ENCODE data around the gene NPB.

NPB gene

DNA sequence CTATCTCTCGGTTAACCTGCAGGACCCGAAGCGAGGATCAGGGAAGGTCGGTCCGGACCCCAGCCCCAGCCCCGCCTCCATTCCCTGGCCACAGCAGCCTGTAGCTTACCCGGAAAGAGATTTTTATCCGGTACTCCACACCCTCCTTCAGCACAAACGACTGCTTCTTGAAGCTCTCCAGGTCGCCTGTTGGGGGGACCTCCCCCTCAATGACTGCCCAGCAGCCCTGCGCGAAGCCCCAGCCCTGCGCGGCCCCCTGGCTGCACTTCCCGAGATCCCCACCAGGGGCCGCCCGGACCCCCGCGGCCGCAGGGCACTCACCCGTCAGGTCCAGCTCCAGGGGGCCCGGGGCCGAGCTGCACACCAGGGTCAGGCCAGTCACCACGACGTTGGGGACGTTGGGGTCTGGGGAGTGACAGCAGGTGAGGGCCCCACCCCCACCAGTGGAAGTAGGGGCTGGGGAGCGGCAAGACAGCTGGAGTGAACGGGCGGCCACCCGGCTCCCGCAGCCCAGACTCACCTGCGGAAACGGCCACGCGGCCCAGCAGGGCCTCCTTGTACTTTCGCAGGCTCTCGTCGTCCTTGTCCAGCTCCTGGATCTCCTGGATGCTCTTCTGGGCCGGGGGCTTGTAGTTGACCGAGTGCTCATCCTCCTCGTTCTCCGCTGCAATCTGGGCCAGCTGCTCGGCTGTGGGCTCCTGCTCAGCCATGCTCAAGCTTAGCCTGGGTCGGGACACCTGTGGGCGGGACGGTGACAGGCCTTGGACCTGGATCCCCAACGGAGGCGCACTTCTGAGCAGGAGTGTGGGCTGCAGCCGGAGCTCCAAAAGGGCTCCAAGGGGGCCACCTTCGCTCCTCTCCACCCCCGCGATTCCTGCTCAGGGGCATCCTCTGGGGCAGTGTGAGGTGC, 32.6 kb upstream of the NPB start:
- peak in 2 of 4 experiments; percentile 24 to 28 for DNase-seq

DNA sequence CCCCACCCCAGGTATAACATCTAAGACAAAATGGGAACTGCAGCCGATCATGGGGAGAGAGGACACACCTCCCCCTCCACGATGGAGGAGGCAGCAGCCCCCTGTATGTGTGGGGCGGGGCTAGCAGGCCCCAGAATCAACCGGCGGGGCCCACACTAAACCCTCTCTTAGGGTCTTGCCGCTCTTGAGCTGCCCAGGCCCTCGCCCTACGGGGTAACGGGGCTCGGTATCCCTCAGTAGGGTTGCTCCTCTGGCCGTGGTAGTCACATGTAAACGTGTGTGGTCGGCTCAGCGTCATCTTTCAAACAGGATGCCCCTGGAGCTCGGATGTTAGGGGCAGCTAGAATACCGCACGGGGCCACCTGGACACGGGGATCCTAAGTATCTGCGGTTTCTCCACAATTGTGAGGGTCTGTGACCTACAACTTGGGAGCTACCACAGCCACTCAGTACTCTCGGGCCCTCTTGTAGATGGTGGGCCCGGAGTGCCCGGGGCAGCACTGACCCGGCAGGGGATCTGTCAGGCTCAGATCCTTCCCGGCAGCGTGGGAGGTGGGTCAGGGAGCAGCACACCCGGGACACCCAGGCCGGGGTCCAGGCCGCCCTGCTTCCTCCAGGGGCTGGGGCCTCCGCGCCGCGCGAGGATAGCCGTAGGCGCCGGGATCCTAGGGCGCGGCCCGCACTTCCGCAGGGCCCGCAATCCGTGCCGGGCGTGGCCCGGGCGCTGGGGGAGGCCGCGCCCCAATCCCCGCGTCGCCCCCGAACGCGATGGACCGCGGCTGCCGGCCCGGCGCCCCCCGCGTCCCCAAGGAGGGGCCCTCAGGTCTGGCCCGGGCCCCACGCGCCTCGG, 31.7 kb upstream of the NPB start:
- DNase-seq, result peak in 1 of 4 experiments; percentile 29

- DNase-seq, result no peak
Measured at GRCh38 chr17:81870981-81871386, 31.1 kb upstream of the NPB start, which contains the start of gene ARHGDIA. ARHGDIA (minus strand) TSS chr17:81871337; CDS start chr17:81869930, 1,407 bp downstream.

GRCh38 chr17:81871387-81872230, 30.4 kb upstream of the NPB start:
- DNase-seq, result peak; percentile 88 to 95 (median 92)

GRCh38 chr17:81877569-81877968, 24.5 kb upstream of the NPB start:
- DNase-seq, result no peak

DNA sequence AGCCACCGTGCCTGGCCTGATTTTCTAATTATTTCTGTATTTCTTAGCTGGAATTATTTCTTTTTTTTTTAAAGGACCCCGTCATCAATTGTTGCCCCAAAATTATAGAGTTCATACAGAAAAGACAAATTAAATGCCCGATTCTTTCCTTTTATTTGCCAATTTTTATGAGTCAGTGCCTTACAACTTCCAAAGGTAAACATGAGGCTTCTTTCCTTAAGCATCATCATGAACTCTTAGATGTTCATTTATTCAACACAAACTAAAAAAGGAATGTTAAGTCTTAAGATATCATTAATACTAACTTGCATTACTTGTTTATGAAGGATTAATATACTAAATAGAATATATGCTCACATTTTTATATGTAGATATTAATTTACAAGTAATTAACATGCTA, 23.7 kb upstream of the NPB start:
- no peak for DNase-seq

DNA sequence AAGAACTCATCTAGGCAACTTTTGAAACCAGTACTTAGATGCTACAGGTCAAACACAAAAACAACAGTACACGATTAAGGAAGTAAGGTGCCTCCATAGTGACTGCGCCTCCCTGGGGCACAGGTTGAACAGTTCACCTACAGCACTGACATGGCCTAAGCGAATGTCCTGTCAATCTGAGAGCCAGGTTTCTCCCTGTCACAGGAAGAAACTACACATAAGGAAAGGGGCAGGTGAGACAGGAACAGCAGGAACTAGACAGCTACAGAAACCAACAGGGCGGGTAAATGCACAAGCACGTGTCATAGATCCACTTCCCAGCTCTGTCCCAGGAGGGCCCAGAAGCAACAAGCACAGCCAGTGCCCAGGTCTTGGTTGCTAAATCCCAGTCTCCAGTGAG, 22.9 kb upstream of the NPB start:
- no peak for DNase-seq

DNA sequence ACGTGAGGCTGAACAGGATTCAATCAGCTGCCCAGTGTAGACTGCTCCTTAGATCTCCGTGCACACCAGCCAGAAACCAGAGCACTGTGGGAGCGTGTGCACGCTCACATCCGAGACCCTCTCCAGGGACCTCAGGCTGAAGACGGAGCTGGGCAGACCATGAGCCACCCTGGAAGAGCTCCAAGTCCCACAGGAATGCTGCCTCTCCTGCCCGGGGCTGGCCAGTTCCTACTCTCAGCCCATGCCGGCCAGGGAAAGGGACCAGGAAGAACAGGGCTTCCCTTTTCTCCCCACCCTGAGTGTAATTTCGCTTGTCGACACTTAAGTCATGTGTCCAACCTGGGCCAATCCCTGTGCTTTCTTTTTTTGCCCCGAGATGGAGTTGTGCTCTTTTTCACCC, 17.5 kb upstream of the NPB start:
- no peak for DNase-seq

GRCh38 chr17:81884968-81885367, 17.1 kb upstream of the NPB start:
- no peak for DNase-seq

DNA sequence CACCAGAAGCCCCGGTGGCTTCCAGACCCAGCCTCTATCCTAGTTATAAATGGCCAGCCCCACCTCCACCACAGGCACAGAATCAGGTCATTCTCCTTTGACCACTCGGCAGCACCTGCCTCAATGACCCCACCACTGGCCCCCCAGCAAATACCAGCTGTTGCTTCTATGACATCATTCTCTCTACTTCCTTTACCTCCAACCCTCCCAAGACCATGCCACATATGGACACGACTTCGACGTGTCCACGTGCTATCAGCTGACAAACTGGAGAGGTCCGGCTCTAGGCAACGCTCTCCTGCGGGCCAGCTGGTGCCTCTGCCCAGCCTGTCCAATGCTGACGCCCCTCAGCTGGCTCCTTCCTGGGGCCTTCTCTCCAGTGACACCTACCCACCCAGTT, 16.6 kb upstream of the NPB start:
- DNase-seq, result no peak

GRCh38 chr17:81885869-81886548, 16.0 kb upstream of the NPB start:
- DNase-seq, result no peak

- DNase-seq, result no peak
Measured at GRCh38 chr17:81888105-81888987, 13.7 kb upstream of the NPB start.

DNA sequence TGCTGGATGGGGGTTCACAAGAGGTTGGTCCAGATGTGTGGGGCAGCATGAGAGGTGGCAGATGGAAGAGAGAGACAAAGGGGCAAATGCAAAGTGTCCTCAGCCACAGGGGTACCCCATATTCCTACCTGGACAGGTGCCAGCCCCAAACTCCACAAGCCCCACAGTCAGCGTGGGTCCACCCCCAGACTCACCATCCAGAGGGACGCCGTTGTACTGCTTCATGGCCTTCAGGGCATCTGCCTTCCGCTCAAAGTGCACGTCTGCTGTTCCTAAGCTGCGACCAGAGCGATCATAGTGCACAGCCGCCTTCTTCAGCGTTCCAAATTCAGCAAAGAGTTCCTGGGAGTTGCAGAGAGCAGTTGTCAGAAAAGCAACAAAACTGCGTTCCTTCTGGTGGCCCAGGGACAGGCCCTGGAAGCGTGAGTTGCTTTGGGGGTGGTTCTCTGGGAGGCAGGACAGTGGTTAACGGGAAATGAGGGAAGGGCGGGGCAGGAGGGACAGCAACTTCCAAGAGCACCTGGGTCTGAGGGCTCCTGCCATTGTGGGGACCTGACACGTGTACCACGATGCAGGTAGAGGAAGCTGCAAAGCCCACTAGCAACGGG, 12.9 kb upstream of the NPB start:
- DNase-seq, result no peak

DNA sequence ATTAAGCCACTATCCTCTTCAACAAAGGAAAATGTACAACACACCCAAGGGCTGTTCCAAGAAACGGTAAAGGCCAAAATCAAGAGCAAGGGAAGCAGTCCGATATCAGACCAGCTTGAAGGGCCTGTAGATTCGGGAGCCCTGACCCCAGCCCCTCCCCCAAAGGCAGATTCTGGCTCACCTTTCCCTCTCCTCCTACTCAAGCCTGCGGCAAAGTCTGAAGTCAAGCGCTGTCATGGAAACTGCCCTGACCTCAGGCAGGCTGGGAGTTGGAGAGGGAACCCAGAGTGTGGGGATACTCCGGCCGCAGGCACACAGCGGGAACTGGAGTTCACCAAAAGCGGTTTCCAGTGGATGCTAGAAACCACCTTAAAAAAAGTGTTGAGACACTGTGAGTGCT, 12.4 kb upstream of the NPB start:
- DNase-seq, result no peak

- no peak for DNase-seq
Measured at GRCh38 chr17:81890447-81891302, 11.4 kb upstream of the NPB start.

DNA sequence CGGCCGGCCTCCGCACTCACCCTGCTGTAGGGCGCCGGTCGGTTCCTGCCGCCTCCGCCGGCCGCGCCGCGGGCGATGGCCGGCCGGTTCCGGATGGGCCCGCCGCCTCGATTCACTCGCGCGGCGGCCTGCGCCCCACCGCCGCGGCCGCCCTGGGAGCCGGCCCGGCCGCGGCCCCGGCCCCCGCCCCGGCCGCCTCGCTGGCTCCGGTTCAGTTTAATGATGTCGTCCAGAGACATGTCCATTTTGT, 10.8 kb upstream of the NPB start:
- DNase-seq, result no peak

DNA sequence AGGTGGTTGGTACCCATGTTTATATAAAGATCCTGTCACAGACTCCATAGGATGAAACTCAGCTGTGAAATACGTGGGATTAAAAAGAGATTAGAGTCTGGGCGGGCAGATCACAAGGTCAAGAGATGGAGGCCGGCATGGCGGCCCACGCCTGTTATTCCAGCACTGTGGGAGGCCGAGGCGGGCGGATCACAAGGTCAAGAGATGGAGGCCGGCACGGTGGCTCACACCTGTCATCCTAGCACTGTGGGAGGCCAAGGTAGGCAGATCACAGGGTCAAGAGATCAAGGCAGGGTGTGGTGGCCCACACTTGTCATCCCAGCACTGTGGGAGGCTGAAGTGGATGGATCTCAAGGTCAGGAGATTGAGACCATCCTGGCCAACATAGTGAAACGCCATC, 6.6 kb upstream of the NPB start:
- DNase-seq, result no peak

- DNase-seq, result no peak
Measured at GRCh38 chr17:81898029-81898866, 3.8 kb upstream of the NPB start.

DNA sequence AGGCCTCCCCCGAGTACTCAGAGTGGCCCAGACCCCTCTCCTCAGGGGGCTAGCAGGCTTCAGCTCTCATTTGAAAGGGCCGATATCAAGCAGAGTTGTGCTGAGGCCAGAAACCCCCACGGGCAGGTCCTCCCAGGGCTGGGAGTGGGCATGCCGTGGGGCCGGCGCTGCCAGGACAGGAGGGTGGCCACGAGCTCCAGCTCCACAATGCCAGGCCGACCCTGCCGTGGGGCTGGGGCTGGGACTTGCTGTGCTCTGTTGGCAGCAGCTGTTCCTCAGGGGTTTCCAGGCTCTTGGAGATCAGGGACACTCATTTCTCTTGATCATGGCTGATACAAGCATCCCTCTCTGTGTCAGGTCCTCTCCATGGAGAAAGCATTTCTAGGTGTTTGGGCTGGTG, 3.2 kb upstream of the NPB start:
- DNase-seq, result no peak
